Stomach (tissue), 9 donors: Measurements from ENCODE around the gene MANBA. TPM values are rescaled to one million over a fixed set of nuclear protein-coding genes. Genes with fewer than 3 reads are reported as not detected.

Experiments used
- DNase-seq, 2 donors: peaks; one replicate each; pipeline versions ENCODE4 v3.0.0 to v3.0.0-alpha.2; 2013 to 2019
- H3K27ac ChIP-seq, 5 donors: fragments of 200-600 bp in 4 of 5; sonication (generic) in 4 of 5; one replicate each; pipeline ENCODE4 v1.5.1; 2013 to 2019; ENCODE audit warnings: mild to moderate bottlenecking in 1 of 5, moderate library complexity in 1 of 5
- H3K27me3 ChIP-seq, 3 donors: fragments of 200-600 bp; sonication (generic); one replicate each; pipeline ENCODE4 v1.5.1; 2017 to 2019; ENCODE audit warnings: mixed run types in 1 of 3
- H3K36me3 ChIP-seq, 4 donors: fragments of 200-600 bp; sonication (generic); 1 replicate in 3 of 4; 2 replicates in 1 of 4; pipeline ENCODE4 v1.5.1; 2016 to 2019
- H3K4me1 ChIP-seq, 4 donors: fragments of 200-600 bp; sonication (generic); one replicate each; pipeline ENCODE4 v1.5.1; 2016 to 2019
- H3K4me3 ChIP-seq, 4 donors: fragments of 200-600 bp; sonication (generic) in 3 of 4; one replicate each; pipeline ENCODE4 v1.5.1; 2016 to 2019; ENCODE audit warnings: mild to moderate bottlenecking in 1 of 4
- H3K9me3 ChIP-seq, 4 donors: fragments of 200-600 bp; sonication (generic); one replicate each; pipeline ENCODE4 v1.5.1; 2016 to 2019
- EP300 ChIP-seq: sonication (generic); formaldehyde crosslinking; IDR thresholded peaks from one replicate; pipeline ENCODE4 v1.6.1; 2017; ENCODE audit warnings: antibody characterized with exemption
- POLR2A ChIP-seq, 4 donors: fragments of 450-650 bp; IDR thresholded peaks; one replicate each; pipeline ENCODE4 v1.6.1; 2016; ENCODE audit warnings: antibody characterized with exemption in 4 of 4, control low read depth in 2 of 4, mild to moderate bottlenecking in 1 of 4, moderate library complexity in 1 of 4
- POLR2AphosphoS5 ChIP-seq, 3 donors: sonication (generic); formaldehyde crosslinking; IDR thresholded peaks; one replicate each; pipeline ENCODE4 v1.6.1; 2016; ENCODE audit warnings: antibody characterized with exemption in 3 of 3
- WGBS, 5 donors: extraction: QIAGEN DNeasy Blood & Tissue Kit in 3 of 5; methylation state at CpG; one replicate each; pipeline versions ENCODE4 v1.1.5 to v1.1.7; 2013 to 2018; 5-methylcytosine and 5-hydroxymethylcytosine counted together
- intact Hi-C: fragments of 100-400 bp; cut with DNase I; formaldehyde crosslinking; loops from one replicate; pipeline ENCODE4 v1.15.1; 2023; ENCODE audit warnings: low total_unique reads
- polyA plus RNA-seq, 3 donors: library from polyadenylated mRNA; stranded (reverse); fragments of 200-250 nt; gene quantifications; one replicate each; pipeline ENCODE4 v1.2.3, GENCODE V29; 2013
- total RNA-seq, 5 donors: library from RNA; depleted of rRNA; stranded (reverse); fragments of >200 nt; gene quantifications; one replicate each; pipeline versions ENCODE4 v1.1.0 to v1.2.3, GENCODE V29; 2014 to 2016
- TF ChIP-seq, protein P1 (sequence below), 7 experiments: fragments of 450-650 bp in 4 of 7; fragments of 200-600 bp in 3 of 7; sonication (generic) in 3 of 7; IDR thresholded peaks; one replicate each; pipeline ENCODE4 v1.5.1; 2016 to 2019; ENCODE audit warnings: antibody characterized with exemption in 7 of 7, control low read depth in 2 of 7, mild to moderate bottlenecking in 1 of 7
- donor health status: healthy with polysubstance abuse.
- donor health status: Bipolar disorder and iron deficiency.
- donor health status: healthy.

The MANBA gene
- total and polyA plus RNA-seq, 8 donors: 8.4 to 69.4 (median 24.0) TPM

GRCh38 chr4:102640669-102641068 lies 120.1 kb downstream of the MANBA start:
- DNase-seq: no peak
- H3K36me3 ChIP-seq: peaks cover 6 to 66% (median 46%) of the 10 kb centered on the region in 4 donors
- no peak for TF ChIP-seq POLR2A (IDR thresholded peaks at IDR 0.05)
- no peak for TF ChIP-seq EP300
- no peak for TF ChIP-seq POLR2AphosphoS5 (IDR thresholded peaks at IDR 0.05)
- TF ChIP-seq, protein P1, sequence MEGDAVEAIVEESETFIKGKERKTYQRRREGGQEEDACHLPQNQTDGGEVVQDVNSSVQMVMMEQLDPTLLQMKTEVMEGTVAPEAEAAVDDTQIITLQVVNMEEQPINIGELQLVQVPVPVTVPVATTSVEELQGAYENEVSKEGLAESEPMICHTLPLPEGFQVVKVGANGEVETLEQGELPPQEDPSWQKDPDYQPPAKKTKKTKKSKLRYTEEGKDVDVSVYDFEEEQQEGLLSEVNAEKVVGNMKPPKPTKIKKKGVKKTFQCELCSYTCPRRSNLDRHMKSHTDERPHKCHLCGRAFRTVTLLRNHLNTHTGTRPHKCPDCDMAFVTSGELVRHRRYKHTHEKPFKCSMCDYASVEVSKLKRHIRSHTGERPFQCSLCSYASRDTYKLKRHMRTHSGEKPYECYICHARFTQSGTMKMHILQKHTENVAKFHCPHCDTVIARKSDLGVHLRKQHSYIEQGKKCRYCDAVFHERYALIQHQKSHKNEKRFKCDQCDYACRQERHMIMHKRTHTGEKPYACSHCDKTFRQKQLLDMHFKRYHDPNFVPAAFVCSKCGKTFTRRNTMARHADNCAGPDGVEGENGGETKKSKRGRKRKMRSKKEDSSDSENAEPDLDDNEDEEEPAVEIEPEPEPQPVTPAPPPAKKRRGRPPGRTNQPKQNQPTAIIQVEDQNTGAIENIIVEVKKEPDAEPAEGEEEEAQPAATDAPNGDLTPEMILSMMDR (IDR thresholded peaks at IDR 0.05): no peak
- no peaks in the 10 kb centered on the region for H3K4me1 ChIP-seq
- no peaks in the 10 kb centered on the region for H3K9me3 ChIP-seq
- no peak overlapping the region for H3K27ac ChIP-seq
- intact Hi-C loops: no loop called here
- H3K27me3 ChIP-seq: no peaks in the 10 kb centered on the region
- 84 to 95% (median 90%) methylated on average over 4 of the region's 4 CpGs for WGBS, 5 donors
- no peak overlapping the region for H3K4me3 ChIP-seq

GRCh38 chr4:102639598-102639997 lies 121.2 kb downstream of the MANBA start:
- DNase-seq: peak in 1 of 2 donors; percentile 22
- TF ChIP-seq POLR2A (IDR thresholded peaks at IDR 0.05): no peak
- peaks cover 6 to 64% (median 52%) of the 10 kb centered on the region in 4 donors for H3K36me3 ChIP-seq
- H3K4me1 ChIP-seq: no peaks in the 10 kb centered on the region
- no peak overlapping the region for H3K4me3 ChIP-seq
- H3K27ac ChIP-seq: no peak overlapping the region
- WGBS, 5 donors: 86 to 96% (median 87%) methylated on average over 7 of the region's 7 CpGs
- H3K9me3 ChIP-seq: no peaks in the 10 kb centered on the region
- no peaks in the 10 kb centered on the region for H3K27me3 ChIP-seq
- intact Hi-C loops: no loop called here

DNA sequence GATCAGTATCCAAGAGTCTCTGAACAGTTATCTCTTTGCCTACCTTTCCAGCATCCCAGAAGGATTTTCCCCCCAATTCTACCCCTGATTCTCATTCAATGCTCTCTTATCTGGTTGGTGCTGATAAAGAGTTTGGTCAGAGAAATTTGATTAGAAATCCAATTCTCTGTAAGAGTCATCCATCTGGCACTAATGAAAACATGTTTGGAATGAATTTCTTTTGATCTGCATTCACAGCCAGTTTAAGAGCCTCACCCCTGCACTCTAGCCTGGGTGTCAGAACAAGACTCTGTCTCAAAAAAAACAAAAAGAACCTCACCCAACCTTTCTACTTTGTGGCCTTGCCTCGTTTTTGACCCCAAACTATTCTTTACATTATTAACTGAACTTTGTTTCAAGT lies 122.1 kb downstream of the MANBA start:
- intact Hi-C loops: no loop called here
- Histone ChIP-seq H3K36me3 (peaks cover 6 to 62% (median 57%) of the 10 kb centered on the region in 4 donors), H3K4me1 (no peaks in the 10 kb centered on the region), H3K27ac (no peak overlapping the region), H3K9me3 (no peaks in the 10 kb centered on the region), H3K27me3 (no peaks in the 10 kb centered on the region), H3K4me3 (no peak overlapping the region)
- no peak for DNase-seq
- TF ChIP-seq EP300: no peak
- no peak for TF ChIP-seq POLR2A (IDR thresholded peaks at IDR 0.05)
- 42 to 67% (median 59%) methylated on average over 1 of the region's 1 CpG for WGBS, 5 donors

DNA sequence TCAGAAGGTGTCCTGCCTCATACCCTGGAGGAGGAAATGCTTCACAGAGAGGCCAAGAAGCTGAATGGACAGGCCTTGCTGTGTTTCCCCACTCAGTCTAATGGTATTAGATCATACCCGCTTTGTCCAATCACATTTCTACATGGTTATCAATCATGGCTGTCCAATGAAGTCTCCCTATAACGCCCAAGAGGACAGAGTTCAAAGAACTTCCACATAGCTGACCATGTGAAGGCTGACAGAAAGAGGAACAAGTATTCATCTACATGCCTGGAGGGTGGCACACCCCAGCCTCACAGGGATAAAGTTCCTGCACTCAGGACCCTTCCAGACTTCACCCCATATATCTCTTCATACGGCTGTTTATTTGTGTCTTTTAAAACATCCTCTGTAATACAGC lies 123.4 kb downstream of the MANBA start:
- Histone ChIP-seq H3K36me3 (peaks cover 6 to 69% (median 66%) of the 10 kb centered on the region in 4 donors), H3K4me1 (no peaks in the 10 kb centered on the region), H3K27me3 (no peaks in the 10 kb centered on the region), H3K9me3 (no peaks in the 10 kb centered on the region), H3K4me3 (no peak overlapping the region), H3K27ac (no peak overlapping the region)
- no peak for DNase-seq
- intact Hi-C loops: no loop called here
- TF ChIP-seq, protein P1 (IDR thresholded peaks at IDR 0.05): no peak
- TF ChIP-seq POLR2A (IDR thresholded peaks at IDR 0.05) (no peak), POLR2AphosphoS5 (IDR thresholded peaks at IDR 0.05) (no peak), EP300 (no peak)
- 66 to 92% (median 80%) methylated on average over 3 of the region's 3 CpGs for WGBS, 5 donors

DNA sequence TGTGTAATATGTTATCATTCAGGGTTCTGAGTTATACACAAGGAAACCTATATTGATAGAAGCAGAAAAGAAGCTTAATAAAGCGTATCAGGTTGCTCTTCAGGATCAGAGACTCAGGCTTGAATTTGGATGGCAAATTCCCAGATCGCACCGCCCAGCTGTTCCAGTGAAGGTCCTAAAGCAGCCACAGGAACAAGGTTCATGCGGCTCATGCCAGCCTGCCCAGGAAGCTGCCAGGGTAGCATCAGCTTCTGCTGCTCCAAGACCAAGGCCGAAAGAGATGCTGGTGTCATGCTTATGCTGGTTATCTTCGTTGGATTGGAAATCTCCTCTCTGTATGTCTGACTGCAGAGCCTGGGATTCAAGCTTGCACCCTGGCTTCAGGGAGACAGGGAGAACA lies 127.7 kb downstream of the MANBA start:
- Histone ChIP-seq H3K4me1 (peaks cover 0 to 12% (median 0%) of the 10 kb centered on the region in 4 donors), H3K36me3 (peaks cover 3 to 64% (median 56%) of the 10 kb centered on the region in 4 donors), H3K4me3 (no peak overlapping the region), H3K9me3 (no peaks in the 10 kb centered on the region), H3K27ac (no peak overlapping the region), H3K27me3 (no peaks in the 10 kb centered on the region)
- TF ChIP-seq POLR2A (IDR thresholded peaks at IDR 0.05) (no peak), EP300 (no peak), POLR2AphosphoS5 (IDR thresholded peaks at IDR 0.05) (no peak)
- TF ChIP-seq, protein P1 (IDR thresholded peaks at IDR 0.05): no peak
- intact Hi-C loops: no loop called here
- no peak for DNase-seq
- 73 to 81% (median 78%) methylated on average over 6 of the region's 6 CpGs for WGBS, 5 donors
